Activated CD8-positive, alpha-beta memory T cell treated with anti-CD3 and anti-CD28 coated beads, Interleukin-2, amount 50 U/mL, for 24 hours (primary cell): ENCODE data around the gene AFAP1L2.

ENCODE experiments used
- DNase-seq: peaks from one replicate; pipeline ENCODE4 v3.0.0-alpha.2; 2020; ENCODE audit errors: extremely low read depth

Gene AFAP1L2

DNA sequence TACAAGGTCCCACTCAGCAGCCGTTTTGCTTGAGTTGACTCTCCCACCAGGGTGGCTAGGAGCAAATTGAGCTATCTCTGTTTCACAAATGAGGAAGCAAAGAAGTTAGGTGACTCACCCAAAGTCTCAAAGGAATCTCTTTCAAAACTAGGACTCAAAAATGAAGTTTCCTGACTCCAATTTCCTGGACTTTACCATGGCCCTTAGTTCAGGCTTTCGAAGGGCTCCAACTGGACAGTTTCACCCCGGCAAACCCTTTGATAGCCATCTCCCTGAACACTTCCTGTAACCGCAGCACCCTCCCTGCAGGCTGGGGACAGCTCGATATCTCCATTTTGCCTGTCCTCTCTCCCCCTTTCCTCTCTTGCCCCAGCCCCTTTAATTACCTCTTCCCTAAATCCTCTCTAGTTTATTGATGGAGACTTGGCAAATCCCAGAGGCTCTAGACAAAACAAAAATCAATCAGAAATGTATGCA, 4.7 kb upstream of the AFAP1L2 start:
- no peak for DNase-seq

DNA sequence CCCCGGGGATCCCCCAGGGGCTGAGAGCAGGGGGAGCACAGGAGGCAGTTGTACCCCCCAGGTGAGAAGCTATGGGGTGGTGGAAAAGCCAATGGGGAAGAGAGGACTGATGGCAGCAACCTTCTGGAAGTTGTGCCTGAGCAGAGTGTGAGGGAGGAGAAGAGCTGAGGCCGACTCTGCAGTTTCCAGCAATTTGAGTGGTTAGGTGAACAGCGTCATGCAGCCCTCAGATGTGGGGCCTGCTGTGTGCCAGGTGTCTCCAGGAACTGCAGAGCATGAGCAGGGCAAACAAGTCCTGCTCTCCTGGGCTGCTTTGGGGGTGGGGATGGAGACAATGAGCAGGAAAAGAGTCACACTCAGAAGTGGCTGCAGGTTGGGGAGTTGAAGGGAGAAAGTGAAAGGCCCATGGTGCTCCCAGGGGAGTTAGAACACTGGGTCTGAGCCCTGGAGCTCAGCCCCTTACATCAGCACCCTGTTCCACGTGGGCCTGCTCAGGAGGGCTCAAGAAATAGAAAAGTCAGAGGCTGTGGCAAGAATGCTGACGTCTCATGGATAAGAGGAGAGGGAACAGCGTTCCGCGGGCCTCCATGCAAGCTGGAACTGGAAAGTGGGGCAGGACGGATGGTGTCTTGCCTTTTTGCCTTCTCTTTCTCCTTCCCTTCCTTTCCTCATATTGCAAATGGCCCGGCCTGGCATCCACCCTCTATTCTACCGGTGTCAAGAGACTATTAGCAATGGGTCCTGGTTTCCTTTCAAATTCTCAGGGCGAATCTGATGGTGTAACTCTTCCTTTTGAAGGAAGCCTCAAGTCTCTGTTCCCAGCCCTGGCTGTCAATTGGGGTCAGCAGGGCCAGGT, 4.0 kb upstream of the AFAP1L2 start:
- DNase-seq: no peak

DNA sequence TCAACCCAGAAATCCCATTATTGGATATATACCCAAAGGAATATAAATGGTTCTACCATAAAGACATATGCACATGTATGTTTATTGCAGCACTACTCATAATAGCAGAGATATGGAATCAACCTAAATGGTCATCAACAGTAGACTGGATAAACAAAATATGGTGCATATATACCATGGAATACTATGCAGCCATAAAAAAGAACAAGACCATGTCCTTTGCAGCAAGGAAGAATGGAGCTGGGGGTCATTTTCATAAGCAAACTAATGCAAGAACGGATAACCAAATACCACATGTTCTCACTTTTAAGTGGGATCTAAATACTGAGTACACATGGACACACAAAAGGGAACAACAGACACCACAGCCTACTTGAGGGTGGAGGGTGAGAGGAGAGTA, 2.2 kb upstream of the AFAP1L2 start:
- DNase-seq: no peak

DNA sequence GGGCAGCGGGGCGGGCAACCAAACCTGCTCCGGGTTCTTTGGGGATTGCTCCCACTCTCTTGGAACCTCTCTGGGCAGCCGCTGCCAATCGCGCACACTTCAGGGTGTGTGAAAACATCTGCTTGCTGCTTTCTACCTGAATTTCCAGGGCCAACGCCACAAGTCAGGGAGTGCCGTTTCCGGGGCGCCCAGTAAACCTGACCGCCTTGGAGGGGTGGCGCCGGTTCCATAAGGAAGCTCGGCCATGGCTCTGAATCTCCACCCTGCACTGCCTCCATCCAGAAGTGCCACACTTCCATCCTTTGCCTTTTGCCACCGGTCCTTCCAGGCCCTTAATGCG, 679 bp upstream of the AFAP1L2 start:
- DNase-seq: no peak

DNA sequence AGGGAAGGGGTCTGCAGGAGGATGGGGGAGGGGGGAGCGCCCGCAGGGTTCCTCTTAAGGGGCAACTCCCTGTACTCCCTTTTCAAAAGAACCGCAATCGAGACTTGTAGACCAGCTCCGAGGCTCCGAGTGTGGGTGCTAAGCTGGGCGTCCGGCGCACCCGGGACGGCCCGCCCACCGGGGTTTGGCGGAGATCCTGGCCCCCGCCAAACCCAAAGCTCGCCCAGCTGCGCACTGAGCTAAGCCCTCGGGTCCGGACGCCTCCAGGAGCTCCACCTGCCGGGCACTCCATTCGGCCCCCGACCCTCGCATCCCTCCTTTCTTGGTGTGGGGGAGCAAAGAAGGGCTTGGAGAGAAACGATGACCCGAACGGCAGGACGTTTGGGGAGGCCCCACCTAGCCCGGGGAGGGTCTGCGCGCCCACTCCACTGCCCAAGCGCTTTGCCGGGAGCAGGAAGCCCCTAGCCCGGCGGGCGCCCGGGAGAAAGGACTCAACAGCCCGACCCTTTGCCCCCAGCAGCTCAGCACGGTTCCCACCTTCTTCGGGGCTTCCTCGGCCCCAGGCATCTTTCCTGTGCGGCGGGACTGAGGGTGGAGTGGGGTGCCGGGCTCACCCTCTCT, 651 bp downstream of the AFAP1L2 start:
- no peak for DNase-seq

DNA sequence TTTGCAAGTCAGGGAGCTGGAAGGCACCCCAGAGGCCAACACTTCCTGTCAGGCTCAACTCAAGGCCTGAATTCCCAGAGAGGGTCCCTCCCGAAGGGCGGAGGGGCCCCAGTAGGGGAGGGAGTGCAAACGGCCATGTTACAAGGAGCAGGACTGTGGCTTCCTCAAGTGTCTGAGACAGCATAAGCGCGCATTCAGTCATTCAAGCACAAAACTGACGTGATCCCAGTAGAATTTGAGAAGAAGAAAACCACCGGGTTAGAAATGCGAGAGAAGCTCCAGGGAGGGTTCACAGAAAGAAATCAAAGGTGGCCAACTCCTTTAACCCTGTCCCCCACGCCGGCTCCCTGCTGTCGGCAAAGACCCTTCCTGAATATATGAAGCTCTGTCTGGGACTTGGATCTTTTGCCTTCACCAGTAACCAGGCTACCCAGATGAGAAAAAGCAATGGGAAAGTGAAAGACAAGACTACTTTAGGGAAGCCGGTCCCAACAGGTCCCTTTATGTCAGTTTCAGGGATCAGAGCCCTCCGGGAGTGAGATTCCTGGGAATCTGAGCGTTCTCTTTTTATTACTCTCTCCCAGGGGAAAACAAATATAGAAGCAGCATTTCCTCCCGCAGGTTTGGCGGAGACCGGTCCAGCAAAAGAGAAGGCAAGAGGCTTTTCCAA, 1.3 kb downstream of the AFAP1L2 start:
- no peak for DNase-seq

DNA sequence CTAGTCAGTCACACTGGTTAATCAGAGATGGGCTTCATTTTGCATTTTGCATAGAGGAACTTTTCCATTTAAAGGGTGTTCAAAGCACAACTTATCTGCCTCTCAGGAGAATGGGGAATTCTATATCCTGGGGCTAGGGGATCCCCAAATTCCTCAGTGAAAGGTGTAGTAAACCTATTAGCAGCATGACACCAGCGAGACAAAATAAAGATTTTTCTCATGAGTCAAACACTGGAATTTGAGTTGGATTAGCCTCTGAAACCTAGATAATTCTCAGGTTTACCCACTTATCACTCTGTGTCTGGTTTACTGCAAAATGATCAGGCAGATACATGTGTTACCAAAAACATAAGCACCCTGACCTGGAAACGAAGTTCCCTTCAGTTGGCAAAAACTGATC, 2.1 kb downstream of the AFAP1L2 start:
- DNase-seq: no peak

DNA sequence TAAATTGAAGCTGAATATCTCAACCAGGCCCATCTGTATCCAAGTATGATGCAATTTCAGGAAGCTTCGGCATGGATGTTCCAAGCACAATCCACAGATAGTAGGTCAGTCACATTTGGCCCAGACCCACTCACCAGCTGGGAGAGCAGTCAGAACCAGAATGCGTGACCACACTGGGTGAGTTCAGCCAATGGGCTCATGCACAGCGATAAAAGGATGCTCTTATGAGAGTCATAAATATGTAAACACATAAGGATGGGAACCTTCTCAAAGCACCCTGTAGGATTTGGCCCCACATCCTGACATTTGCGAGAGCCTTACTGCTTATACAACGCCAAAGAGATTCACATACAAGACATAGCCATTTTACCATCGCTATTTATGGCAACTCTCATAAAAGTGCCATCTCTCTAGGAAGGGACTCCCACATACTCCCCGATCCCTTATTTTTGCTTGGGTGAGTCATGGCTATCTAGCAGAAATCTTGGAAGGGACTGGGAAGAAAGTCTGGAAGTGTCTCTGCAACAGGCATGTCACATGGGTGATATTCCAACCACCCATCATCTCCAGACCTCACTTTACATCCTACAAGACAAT, 3.0 kb downstream of the AFAP1L2 start:
- DNase-seq: no peak

DNA sequence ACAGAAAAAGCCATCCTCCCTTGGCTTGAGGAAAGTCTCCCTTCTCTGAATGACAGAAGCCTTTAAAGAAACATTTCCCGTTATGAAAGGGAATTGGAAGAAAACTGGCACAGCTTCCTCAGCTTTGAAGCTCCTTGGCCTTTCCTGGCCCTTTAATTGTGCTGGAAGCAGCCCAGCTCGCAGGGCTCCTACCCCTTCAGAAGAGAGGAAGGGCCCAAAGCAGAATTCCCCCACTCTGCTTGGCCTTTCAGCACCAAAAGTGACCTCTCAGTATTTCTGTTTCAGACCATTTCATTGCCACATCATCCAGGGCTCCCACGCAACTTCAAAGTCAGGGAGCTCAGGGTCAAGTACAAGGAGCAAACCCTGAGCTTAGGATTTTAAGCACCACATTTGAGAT, 4.2 kb downstream of the AFAP1L2 start:
- DNase-seq: no peak

DNA sequence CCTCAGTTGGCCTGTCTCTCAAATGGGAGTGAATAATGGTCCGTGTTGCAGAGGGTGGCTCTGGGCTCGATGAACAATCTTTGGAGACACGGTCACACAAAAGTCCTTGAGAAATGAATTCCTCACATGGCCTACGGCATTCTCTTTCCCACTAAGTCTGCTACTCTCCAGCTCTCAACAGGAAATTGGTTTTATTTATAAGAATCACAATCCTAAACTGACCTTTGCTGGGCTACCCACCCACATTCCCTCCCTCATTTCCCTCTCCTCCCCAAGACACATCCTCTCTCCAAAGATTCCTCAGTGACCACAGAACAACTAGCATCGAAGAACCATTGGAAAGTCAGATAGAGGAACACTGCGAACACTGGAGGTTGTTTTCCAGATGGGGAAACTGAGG, 4.7 kb downstream of the AFAP1L2 start:
- DNase-seq: no peak

DNA sequence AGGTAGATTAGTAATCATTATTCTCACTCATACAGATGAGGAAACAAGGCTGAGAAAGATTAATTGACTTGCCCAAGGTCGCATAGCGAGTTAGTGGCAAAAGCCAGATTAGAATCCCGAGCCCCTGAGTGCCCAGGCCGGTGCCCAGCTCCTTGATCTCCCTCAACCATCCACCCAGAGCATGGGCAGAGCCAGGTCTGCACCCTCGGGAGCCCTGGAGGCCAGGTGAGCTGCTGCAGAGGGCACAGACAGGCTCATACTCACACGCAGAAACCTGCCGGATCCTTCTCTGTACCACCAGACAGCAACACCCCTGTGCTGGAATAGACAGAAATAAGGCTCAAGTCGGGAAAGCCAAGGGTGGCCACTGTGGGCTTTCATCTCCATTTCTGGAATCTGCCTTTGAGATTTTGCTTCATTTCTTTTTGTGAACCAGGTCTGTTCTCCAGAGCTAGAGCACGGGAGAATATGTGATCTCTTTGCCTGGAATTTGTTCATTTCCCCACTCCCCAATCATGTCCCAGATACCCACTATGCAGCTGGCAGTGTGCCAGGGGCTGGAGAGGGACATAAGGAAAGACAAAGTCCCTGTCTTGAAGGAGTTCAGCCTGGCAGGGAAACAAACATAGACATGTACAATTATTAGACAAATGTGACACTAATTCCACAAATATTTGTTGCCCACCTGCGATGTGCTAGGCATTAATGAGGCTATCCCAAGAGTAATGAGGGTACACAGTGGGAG, 5.5 kb downstream of the AFAP1L2 start:
- no peak for DNase-seq

DNA sequence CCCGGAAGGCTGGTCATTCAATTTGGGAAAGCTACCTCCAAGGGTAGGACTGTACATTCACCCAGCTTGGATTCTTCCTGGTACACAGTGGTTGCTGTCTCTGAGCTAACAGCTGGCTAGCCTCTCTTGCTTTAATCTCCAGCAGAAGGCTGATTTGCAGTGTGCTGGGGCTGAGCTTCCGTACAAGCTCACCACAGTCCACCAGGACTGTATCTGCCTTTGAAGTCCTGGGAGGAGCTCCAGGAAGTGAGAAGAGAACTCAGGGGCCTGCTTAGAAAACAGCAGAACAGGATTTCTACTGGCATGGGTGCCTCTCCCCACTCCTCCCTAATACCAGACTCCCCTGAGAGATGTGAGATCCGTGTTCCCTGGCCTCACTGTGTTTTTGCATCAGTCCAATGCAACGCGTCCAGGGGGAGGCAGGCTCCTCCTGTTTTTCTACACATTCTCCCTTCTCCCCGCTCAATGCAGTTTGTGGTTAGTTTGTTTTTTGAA, 6.6 kb downstream of the AFAP1L2 start:
- no peak for DNase-seq

DNA sequence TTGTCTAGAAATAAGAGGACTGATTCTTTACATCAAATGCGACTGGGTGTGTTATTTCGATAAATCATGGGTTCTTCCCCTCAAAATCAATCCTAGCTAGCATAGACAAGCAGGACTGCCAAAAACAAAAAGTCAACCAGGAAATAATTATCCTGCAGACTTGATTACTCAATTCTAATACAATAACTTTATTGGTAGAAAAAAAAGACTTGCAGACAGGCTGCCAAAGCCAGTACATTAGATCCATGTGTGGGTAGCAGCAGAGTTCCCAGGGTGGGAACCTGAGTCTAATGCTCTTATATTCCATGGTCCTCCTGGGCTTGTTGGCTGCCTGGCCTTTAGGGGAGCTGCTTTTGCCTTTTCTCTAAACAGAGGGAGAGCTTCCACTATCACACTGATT, 7.8 kb downstream of the AFAP1L2 start:
- DNase-seq: no peak

DNA sequence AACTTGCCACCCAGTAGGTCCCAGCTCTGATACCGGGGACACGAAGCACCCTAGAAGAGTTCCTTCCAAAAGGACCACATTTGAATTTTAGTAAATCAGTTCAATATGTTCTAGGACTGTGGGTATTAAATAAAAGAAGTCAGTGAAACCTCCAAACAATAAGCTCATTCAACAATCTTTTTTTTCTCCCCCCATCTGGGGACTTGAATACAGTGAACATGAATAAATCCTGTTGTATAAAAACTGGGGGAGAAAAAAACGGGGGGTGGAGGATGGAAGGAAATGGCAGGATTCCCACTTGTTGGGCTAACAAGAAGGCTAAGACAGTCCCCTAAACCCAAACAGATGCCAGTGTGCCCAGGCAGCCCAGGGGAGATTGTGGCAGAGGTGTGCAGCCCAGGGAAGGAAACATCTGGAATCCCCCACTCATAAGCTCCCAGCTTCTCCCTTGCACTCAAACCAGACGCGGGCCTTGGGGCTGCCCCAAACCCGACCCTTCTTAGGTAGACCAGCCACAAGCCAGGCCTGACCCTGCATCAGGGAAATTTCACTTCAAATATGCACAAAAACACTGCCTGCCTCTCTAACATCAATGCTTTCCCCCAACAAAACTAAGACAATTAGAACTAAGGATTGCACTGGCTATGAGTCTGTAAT, 8.8 kb downstream of the AFAP1L2 start:
- DNase-seq: no peak

DNA sequence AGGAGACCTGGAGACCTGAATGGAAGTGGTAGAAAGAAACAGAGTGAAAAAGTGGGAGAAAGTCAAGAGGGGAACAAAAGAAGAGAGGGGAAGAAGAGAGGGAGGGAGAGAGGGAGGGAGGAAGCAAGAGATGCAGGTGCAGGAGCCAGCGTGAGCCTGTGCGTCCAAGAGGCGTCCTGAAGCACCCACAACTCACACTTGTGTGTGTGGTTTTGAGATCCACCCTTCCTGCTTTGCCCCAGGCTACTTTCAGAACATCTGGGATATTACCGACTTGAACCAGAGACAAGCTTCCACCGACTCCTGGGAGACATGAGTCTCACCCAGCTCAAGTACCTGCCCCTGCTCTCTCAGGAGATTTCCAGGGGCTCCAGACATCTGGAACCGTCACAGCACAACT, 9.8 kb downstream of the AFAP1L2 start:
- DNase-seq: no peak

DNA sequence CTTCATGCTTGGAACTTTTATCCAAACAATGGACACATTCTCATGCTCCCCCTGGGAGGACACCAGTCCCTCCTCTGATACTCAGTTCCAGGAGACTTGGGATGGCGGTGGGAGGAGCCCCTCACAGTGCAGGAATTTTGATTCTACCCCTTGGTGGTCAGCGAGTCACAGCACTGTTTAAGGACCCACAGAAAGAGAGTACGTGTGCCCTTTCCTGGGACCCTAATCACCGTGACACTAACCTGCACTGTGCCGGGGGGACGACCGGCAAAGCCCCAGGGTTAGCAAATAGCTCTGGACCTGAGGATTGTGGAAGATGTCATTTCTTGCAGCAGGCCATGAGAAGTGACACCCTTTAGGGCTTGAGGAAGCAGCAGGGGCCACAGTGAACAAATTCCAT, 10.4 kb downstream of the AFAP1L2 start:
- no peak for DNase-seq

DNA sequence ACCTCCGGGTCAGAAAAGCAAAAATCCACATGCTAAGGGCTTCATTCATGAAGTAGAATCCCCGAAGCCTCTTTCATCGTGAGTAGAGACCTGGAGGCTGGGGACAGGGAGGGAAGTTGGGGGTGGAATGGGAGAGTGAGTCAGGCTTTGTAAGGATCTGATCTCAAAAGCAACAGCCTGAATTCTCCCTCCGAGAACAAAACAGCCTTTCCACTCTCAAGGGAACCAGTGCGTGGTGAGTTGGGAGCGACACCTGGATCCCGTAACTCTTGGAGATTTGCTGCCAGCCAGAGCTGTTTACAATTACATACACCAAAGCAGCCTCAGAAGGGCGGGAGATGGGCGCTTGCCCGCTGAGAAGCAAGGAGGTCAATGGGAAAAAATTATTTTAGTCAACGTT, 10.8 kb downstream of the AFAP1L2 start:
- no peak for DNase-seq

DNA sequence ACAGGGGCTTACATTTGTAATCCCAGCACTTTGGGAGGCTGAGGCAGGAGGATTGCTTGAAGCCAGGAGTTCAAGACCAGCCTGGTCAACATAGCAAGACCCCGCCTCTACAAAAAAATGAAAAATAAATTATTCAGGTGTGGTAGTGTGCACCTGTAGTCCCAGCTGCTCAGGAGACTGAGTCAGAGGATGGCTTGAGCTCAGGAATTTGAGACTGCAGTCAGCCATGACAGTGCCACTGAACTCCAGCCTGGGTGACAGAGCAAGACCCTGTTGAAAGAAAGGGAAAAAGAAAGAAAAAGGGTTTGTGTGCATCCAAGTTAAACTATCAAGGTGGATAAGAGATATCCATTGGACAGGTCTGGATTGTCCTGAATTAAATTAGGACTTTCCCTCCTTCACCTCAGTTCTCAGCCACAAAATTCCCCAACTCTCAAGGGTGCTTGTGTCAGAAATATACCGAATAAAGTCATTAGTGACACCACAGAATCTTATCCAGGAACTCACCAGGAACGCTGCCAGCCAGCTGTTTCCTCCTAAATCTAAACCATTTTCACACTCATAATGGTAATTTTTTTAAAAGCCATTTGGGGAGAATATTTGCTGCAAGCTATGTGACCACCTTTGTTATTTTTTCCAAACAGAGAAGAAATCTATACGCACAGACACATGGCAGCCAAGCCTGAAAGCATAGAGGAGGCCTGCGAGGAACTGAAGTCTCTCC, 12.0 kb downstream of the AFAP1L2 start:
- no peak for DNase-seq

DNA sequence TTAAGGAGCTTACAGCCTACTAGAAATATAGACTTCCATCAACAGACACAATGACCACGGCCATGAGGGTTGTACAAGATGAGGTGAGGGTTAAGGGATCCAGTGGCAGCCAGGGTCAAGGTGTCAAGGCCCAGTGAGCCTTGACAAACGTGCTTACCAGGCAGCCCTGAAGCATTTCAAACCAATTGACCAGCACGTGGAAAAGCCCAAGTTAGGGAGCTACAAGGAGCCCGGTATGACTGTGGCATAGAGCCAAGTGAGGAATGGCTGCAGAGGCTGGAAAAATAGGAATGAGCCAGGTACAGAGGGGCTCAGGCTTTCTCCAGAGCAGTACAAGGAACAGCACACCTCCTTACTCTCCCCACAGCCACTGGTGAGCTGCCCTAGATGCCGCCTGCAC, 12.7 kb downstream of the AFAP1L2 start:
- DNase-seq: no peak

DNA sequence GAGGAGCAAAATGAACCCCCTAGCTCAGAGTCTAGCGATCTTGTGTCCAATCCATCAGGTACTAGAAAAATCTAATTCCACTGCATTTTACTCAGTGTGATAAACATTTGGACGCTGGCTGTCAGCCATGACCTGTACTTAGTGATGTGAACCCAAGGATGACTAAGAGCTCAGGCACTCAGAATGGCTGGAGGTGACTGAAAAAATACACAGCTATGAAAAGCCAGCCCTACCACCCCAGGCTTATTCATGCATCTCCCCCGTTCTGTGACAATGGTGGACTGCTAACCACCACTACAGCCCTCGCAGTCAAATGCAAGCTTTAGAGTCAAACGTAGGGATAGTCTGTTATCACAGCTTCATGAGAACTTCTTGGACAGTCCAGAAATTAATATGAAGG, 14.9 kb downstream of the AFAP1L2 start:
- no peak for DNase-seq

DNA sequence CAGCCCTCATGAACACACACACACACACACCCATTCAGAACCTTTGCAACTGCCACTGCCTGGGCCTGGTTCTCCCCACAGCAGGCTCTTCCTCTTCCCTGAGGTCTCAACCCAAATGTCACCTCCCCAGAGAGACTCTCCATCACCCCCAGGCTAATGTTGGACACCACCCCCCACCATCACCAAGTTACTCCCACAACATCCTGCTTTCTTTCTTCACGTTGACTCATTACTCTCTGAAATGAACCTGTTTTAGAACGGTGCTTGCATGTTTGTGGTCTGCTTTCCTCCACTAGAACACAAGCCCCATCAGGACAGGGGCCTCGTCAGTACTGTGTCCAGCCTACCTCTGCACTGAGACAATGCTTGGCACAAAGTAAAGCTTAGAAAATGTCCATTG, 16.0 kb downstream of the AFAP1L2 start:
- DNase-seq: no peak
